ENCODE data around the gene CD82. TPM values are rescaled to one million over a fixed set of nuclear protein-coding genes. Genes with fewer than 3 reads are reported as not detected.

The CD82 gene
- total RNA-seq, 1 experiment from 2014 or later = 4.5 TPM

DNA sequence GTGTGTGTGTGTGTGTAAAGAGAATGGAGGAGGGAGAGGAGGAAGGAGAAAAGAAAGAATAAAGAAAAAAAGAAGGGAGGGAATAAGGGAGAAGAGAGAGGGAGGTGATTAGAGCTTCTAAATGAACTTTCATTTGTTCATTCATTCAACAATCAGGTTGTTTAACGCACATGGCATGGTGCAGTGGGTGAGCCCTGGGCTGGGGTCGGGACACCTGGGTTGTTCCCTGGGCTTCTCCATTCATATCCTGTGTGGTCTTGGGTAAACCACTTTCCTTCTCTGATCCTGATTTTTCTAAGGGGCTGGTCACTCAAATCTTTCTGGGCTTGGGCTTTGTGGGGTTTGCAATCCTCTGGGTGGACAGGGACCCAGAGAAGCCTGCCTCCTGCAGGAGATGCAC, 47.9 kb upstream of the CD82 start:
- Histone ChIP-seq H3K4ac (ENCODE audit: low read depth, low read length) (no peak overlapping the region), H3K9me3 (ENCODE audit: control insufficient read depth, low read depth, low read length) (no peaks in the 10 kb centered on the region), H4K20me1 (ENCODE audit: control insufficient read depth, insufficient read depth, insufficient read length) (no peaks in the 10 kb centered on the region), H2BK120ac (ENCODE audit: low read depth, low read length, poor library complexity, severe bottlenecking) (no peak overlapping the region), H2BK20ac (ENCODE audit: low read depth, low read length, poor library complexity, severe bottlenecking) (no peak overlapping the region), H3K23ac (ENCODE audit: insufficient read length, low read depth, low read length) (no peak overlapping the region), H3K56ac (ENCODE audit: insufficient read length, low read depth, low read length) (no peak overlapping the region), H2BK12ac (ENCODE audit: insufficient read length, low read depth, low read length) (no peak overlapping the region), H4K5ac (ENCODE audit: insufficient read length, low read depth, low read length) (no peak overlapping the region), H2BK5ac (ENCODE audit: insufficient read length, low read length) (no peak overlapping the region), H2BK15ac (ENCODE audit: low read depth, low read length) (no peak overlapping the region), H3T11ph (ENCODE audit: low read length) (no peak overlapping the region), H3K79me1 (ENCODE audit: insufficient read depth, low read depth, low read length, poor library complexity, severe bottlenecking) (no peaks in the 10 kb centered on the region), H2AFZ (ENCODE audit: low read length) (no peak overlapping the region), H2AK5ac (ENCODE audit: insufficient read length, low read length) (no peak overlapping the region), H3K27me3 (ENCODE audit: insufficient read depth, low read length) (no peaks in the 10 kb centered on the region), H3K4me1 (ENCODE audit: insufficient read depth, low read length) (no peaks in the 10 kb centered on the region), H3K4me2 (ENCODE audit: insufficient read depth, insufficient read length, low read length) (no peak overlapping the region), H3K79me2 (ENCODE audit: insufficient read depth, low read length) (no peaks in the 10 kb centered on the region), H3K9ac (ENCODE audit: extremely low read depth, insufficient read length, low read length) (no peak overlapping the region), H4K91ac (ENCODE audit: insufficient read length, low read depth, low read length) (no peak overlapping the region), H3K23me2 (ENCODE audit: insufficient read length, low read depth, low read length, poor library complexity, severe bottlenecking) (no peaks in the 10 kb centered on the region), H4K8ac (replicated peaks; ENCODE audit: insufficient read length, low read depth, low read length) (no peak overlapping the region), H3K14ac (ENCODE audit: insufficient read depth, low read length) (no peak overlapping the region), H3K18ac (ENCODE audit: insufficient read length, low read depth, low read length) (no peak overlapping the region), H3K27ac (ENCODE audit: insufficient read length, low read depth, low read length) (no peak overlapping the region)
- Mint-ChIP-seq H3K4me3 (no peak overlapping the region), H3K9me3 (no peaks in the 10 kb centered on the region), H3K36me3 (ENCODE audit: insufficient read depth in 1 of 3, low read depth in 3 of 3) (no peaks in the 10 kb centered on the region), H3K27me3 (ENCODE audit: low read depth) (peaks cover 4% of the 10 kb centered on the region), H3K4me1 (peaks cover 0 to 10% of the 10 kb centered on the region in 2 experiments; a peak in 1 of 4 replicates), H3K27ac (no peak overlapping the region)
- TF ChIP-seq, protein P1, sequence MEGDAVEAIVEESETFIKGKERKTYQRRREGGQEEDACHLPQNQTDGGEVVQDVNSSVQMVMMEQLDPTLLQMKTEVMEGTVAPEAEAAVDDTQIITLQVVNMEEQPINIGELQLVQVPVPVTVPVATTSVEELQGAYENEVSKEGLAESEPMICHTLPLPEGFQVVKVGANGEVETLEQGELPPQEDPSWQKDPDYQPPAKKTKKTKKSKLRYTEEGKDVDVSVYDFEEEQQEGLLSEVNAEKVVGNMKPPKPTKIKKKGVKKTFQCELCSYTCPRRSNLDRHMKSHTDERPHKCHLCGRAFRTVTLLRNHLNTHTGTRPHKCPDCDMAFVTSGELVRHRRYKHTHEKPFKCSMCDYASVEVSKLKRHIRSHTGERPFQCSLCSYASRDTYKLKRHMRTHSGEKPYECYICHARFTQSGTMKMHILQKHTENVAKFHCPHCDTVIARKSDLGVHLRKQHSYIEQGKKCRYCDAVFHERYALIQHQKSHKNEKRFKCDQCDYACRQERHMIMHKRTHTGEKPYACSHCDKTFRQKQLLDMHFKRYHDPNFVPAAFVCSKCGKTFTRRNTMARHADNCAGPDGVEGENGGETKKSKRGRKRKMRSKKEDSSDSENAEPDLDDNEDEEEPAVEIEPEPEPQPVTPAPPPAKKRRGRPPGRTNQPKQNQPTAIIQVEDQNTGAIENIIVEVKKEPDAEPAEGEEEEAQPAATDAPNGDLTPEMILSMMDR (conservative IDR thresholded peaks at IDR 0.05) = no peak
- no peak for DNase-seq
- no CpG with 5 or more reads among the region's 2 CpGs for WGBS (ENCODE audit: extremely low coverage, insufficient read length, low lambda C conversion rate)
